Endothelial cell of umbilical vein (primary cell): Measurements from ENCODE around the gene ZFYVE21. TPM values are rescaled to one million over a fixed set of nuclear protein-coding genes. Genes with fewer than 3 reads are reported as not detected.

Source experiments
- BruUV-seq: library from RNA; stranded (reverse); fragments of 400-500 nt; replicated peaks from 2 replicates; lab custom pipeline; 2021; lab: Mats Ljungman, UMichigan
- CTCF ChIA-PET: fragments of 300-600, 350-600 bp; sonication (Branson Sonifier 250); formaldehyde crosslinking; loops from one replicate; lab custom pipeline; 2021; ENCODE audit warnings: antibody characterized with exemption, inconsistent platforms; lab: Charles Lee
- POLR2A ChIA-PET: fragments of 300-600, 350-600 bp; sonication (Branson Sonifier 250); formaldehyde crosslinking; loops from one replicate; lab custom pipeline; 2021; ENCODE audit warnings: antibody characterized with exemption, inconsistent platforms; lab: Charles Lee
- DNase-seq: peaks from one replicate; pipeline ENCODE4 v3.0.0-alpha.2; 2011; ENCODE audit warnings: low read depth, low spot score
- FAIRE-seq: peaks from 2 replicates; lab custom pipeline; 2011; peaks lifted over from hg19 to GRCh38; lab: Jason Lieb, UNC
- H2AFZ ChIP-seq: 2 replicates; pipeline ENCODE4 v1.6.0; 2012; ENCODE audit warnings: low read depth, low read length, control low read depth, inconsistent platforms
- H3K27ac ChIP-seq: 2 replicates; pipeline ENCODE4 v1.5.1; 2011; ENCODE audit warnings: low read depth, mild to moderate bottlenecking, control low read depth, low read length, moderate library complexity; ENCODE audit not compliant: insufficient read depth
- H3K27me3 ChIP-seq, 2 experiments: 2 replicates each; pipeline versions ENCODE4 v1.6.0 to v1.6.1; 2011; ENCODE audit warnings: low read length in 2 of 2, mixed read lengths in 1 of 2; ENCODE audit not compliant: control insufficient read depth in 2 of 2, insufficient read depth in 2 of 2
- H3K36me3 ChIP-seq, 2 experiments: 2 replicates in 1 of 2; 3 replicates in 1 of 2; pipeline ENCODE4 v1.5.1; 2011; ENCODE audit warnings: low read length in 2 of 2, mild to moderate bottlenecking in 1 of 2, moderate library complexity in 1 of 2; ENCODE audit not compliant: control insufficient read depth in 2 of 2, insufficient read depth in 2 of 2; ENCODE audit errors: extremely low read depth in 1 of 2
- H3K4me1 ChIP-seq: 3 replicates; pipeline ENCODE4 v1.5.1; 2011; ENCODE audit warnings: mild to moderate bottlenecking, low read length; ENCODE audit not compliant: control insufficient read depth, insufficient read depth; ENCODE audit errors: extremely low read depth
- H3K4me2 ChIP-seq: 2 replicates; pipeline ENCODE4 v1.6.1; 2011; ENCODE audit warnings: low read length, control low read depth, mixed read lengths; ENCODE audit not compliant: insufficient read depth
- H3K4me3 ChIP-seq, 3 experiments: fragments of 200-600 bp in 1 of 3; sonication (generic), shearing (Covaris generic) in 1 of 3; replicated peaks in 1 of 3; 2 replicates each; pipeline ENCODE4 v1.5.1; 2011 to 2016; ENCODE audit warnings: control low read depth in 3 of 3, low read length in 3 of 3, mild to moderate bottlenecking in 2 of 3, inconsistent platforms in 1 of 3, low read depth in 1 of 3, moderate library complexity in 1 of 3; ENCODE audit not compliant: insufficient read depth in 1 of 3
- H3K79me2 ChIP-seq: 2 replicates; pipeline ENCODE4 v1.6.0; 2012; ENCODE audit warnings: low read length, inconsistent platforms; ENCODE audit not compliant: control insufficient read depth, insufficient read depth
- H3K9ac ChIP-seq: replicated peaks from 2 replicates; pipeline ENCODE3; 2011; ENCODE audit warnings: low read length, control low read depth; ENCODE audit not compliant: insufficient read depth; ENCODE audit errors: extremely low read depth
- H3K9me1 ChIP-seq: replicated peaks from 3 replicates; pipeline ENCODE4 v1.6.0; 2011; ENCODE audit warnings: mild to moderate bottlenecking, low read length; ENCODE audit not compliant: control insufficient read depth, insufficient read depth; ENCODE audit errors: extremely low read depth
- H3K9me3 ChIP-seq: replicated peaks from 2 replicates; pipeline ENCODE4 v1.5.1; 2012; ENCODE audit warnings: low read length, inconsistent platforms; ENCODE audit not compliant: control insufficient read depth, insufficient read depth
- H4K20me1 ChIP-seq: replicated peaks from 2 replicates; pipeline ENCODE3; 2011; ENCODE audit warnings: mild to moderate bottlenecking, low read length; ENCODE audit not compliant: control insufficient read depth, insufficient read depth; ENCODE audit errors: extremely low read depth
- EZH2 ChIP-seq: IDR thresholded peaks from 2 replicates; pipeline ENCODE4 v1.6.1; 2012; ENCODE audit warnings: borderline replicate concordance, low read depth, mild to moderate bottlenecking, moderate library complexity, low read length, inconsistent platforms; ENCODE audit not compliant: severe bottlenecking
- FOS ChIP-seq: IDR thresholded peaks from 2 replicates; pipeline ENCODE4 v1.6.1; 2011; ENCODE audit warnings: mild to moderate bottlenecking, low read length, moderate library complexity, borderline replicate concordance; ENCODE audit not compliant: insufficient read depth
- GATA2 ChIP-seq: IDR thresholded peaks from 2 replicates; pipeline ENCODE4 v1.7.0; 2011; ENCODE audit warnings: low read depth, mild to moderate bottlenecking, moderate library complexity, mixed read lengths, low read length; ENCODE audit not compliant: insufficient read length, insufficient read depth
- JUN ChIP-seq: IDR thresholded peaks from 2 replicates; pipeline ENCODE4 v1.6.1; 2011; ENCODE audit warnings: borderline replicate concordance, low read depth; ENCODE audit not compliant: insufficient read length, insufficient read depth
- MYC ChIP-seq: IDR thresholded peaks from one replicate; pipeline ENCODE4 v1.6.1; 2011; ENCODE audit warnings: mild to moderate bottlenecking, low read depth, low read length
- POLR2A ChIP-seq: IDR thresholded peaks from 2 replicates; pipeline ENCODE4 v1.6.1; 2012; ENCODE audit warnings: low read depth, mild to moderate bottlenecking, control low read depth, low read length
- POLR2AphosphoS5 ChIP-seq: IDR thresholded peaks from 2 replicates; pipeline ENCODE4 v1.6.1; 2012; ENCODE audit warnings: low read depth, mild to moderate bottlenecking, control low read depth, low read length, moderate library complexity; ENCODE audit not compliant: insufficient read depth
- dilution Hi-C: fragments of 300-500 bp; cut with MboI; formaldehyde crosslinking; loops from one replicate; pipeline ENCODE4 v1.15.0; 2019; ENCODE audit warnings: low sequenced_read_pairs; ENCODE audit not compliant: extremely low pct_ligation_motif_present
- intact Hi-C: fragments of 100-400 bp; cut with micrococcal nuclease; formaldehyde crosslinking; loops from one replicate; pipeline ENCODE4 v1.10.0; 2022
- polyA plus RNA-seq, 4 experiments: library from polyadenylated mRNA; depleted of rRNA in 3 of 4; stranded (reverse) in 3 of 4; unstranded in 1 of 4; fragments of >200 nt; gene quantifications; 2 replicates each; pipeline versions ENCODE4 v1.2.1 to v1.2.3, GENCODE V29; 2011 to 2012; ENCODE audit warnings: missing spikeins in 1 of 4
- total RNA-seq: library from RNA; stranded (reverse); gene quantifications from 2 replicates; pipeline ENCODE4 v1.2.3, GENCODE V29; 2021
- TF ChIP-seq, protein P1 (sequence below): IDR thresholded peaks from 2 replicates; pipeline ENCODE4 v1.6.1; 2011; ENCODE audit not compliant: insufficient read depth, insufficient read length
- TF ChIP-seq, protein P2 (sequence below), 2 donors: IDR thresholded peaks; 1 replicate in 1 of 2; 2 replicates in 1 of 2; pipeline ENCODE4 v1.5.1; 2011; ENCODE audit warnings: low read length in 2 of 2, mild to moderate bottlenecking in 2 of 2, moderate library complexity in 2 of 2, control low read depth in 1 of 2, inconsistent platforms in 1 of 2, low read depth in 1 of 2; ENCODE audit not compliant: insufficient read depth in 1 of 2; ENCODE audit errors: extremely low read depth in 1 of 2

Gene ZFYVE21
- total and polyA plus RNA-seq, 2 donors (not counting 3 experiments of a cell fraction or from before 2014, with no cell fraction given): 54.5 to 98.3 TPM

- Histone ChIP-seq H3K9ac (no peak overlapping the region), H3K27ac (no peak overlapping the region)
- intact Hi-C loops: no loop called here
Measured at GRCh38 chr14:103723748-103724081, 8.1 kb downstream of the ZFYVE21 start.

More at GRCh38 chr14:103723748-103724081, 8.1 kb downstream of the ZFYVE21 start:
- ChIA-PET POLR2A (no interaction called here), CTCF (interaction anchor here (0.9 to 1.5 kb wide), 2 partner anchors 15 to 118 kb away, joined by 3 to 4 read pairs; no protein-coding TSS in a partner anchor)
- TF ChIP-seq POLR2A (no peak), POLR2AphosphoS5 (no peak), MYC (no peak), FOS (no peak), EZH2 (no peak), JUN (no peak), GATA2 (no peak)
- TF ChIP-seq, protein P1, sequence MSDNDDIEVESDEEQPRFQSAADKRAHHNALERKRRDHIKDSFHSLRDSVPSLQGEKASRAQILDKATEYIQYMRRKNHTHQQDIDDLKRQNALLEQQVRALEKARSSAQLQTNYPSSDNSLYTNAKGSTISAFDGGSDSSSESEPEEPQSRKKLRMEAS: no peak
- TF ChIP-seq, protein P2, sequence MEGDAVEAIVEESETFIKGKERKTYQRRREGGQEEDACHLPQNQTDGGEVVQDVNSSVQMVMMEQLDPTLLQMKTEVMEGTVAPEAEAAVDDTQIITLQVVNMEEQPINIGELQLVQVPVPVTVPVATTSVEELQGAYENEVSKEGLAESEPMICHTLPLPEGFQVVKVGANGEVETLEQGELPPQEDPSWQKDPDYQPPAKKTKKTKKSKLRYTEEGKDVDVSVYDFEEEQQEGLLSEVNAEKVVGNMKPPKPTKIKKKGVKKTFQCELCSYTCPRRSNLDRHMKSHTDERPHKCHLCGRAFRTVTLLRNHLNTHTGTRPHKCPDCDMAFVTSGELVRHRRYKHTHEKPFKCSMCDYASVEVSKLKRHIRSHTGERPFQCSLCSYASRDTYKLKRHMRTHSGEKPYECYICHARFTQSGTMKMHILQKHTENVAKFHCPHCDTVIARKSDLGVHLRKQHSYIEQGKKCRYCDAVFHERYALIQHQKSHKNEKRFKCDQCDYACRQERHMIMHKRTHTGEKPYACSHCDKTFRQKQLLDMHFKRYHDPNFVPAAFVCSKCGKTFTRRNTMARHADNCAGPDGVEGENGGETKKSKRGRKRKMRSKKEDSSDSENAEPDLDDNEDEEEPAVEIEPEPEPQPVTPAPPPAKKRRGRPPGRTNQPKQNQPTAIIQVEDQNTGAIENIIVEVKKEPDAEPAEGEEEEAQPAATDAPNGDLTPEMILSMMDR (IDR thresholded peaks at IDR 0.05; ENCODE audit: extremely low read depth in 1 of 2, insufficient read depth in 1 of 2, low read depth in 1 of 2, low read length in 2 of 2): no peak
- Histone ChIP-seq H3K9me3 (no peaks in the 10 kb centered on the region), H3K79me2 (peaks cover 57% of the 10 kb centered on the region), H4K20me1 (no peaks in the 10 kb centered on the region), H3K36me3 (peaks cover 0 to 4% of the 10 kb centered on the region in 2 experiments), H3K4me2 (no peak overlapping the region), H3K4me3 (no peak overlapping the region), H2AFZ (no peak overlapping the region), H3K4me1 (no peaks in the 10 kb centered on the region), H3K9me1 (no peaks in the 10 kb centered on the region), H3K27me3 (no peaks in the 10 kb centered on the region)
- no peak for FAIRE-seq
- dilution Hi-C loops: no loop called here
- no peak for DNase-seq
- BruUV-seq: no TSS peak
